SK-N-SH (cell line): ENCODE measurements around the gene CLPX. TPM values are rescaled to one million over a fixed set of nuclear protein-coding genes. Genes with fewer than 3 reads are reported as not detected.

Source experiments
- CTCF ChIA-PET: fragments of 300-600, 350-600 bp; formaldehyde crosslinking; extraction: SDS; loops from one replicate; lab custom pipeline; 2021; lab: Yijun Ruan, JAX
- POLR2A ChIA-PET: fragments of 350-600 bp; sonication (Branson Sonifier 250); formaldehyde crosslinking; extraction: SDS; loops from one replicate; lab custom pipeline; 2020; ENCODE audit warnings: antibody characterized with exemption, inconsistent platforms; lab: Yijun Ruan, JAX
- DNase-seq: peaks from one replicate; pipeline ENCODE4 v3.0.0; 2012
- H2AFZ ChIP-seq: fragments of 200-600 bp; sonication (generic); 2 replicates; pipeline ENCODE4 v1.8.1; 2016; ENCODE audit warnings: antibody characterized with exemption, mild to moderate bottlenecking, low read depth
- H3F3A ChIP-seq: fragments of 200-600 bp; sonication (generic); replicated peaks from 2 replicates; pipeline ENCODE3; 2016; ENCODE audit warnings: antibody characterized with exemption, mild to moderate bottlenecking; ENCODE audit not compliant: insufficient read depth
- H3K27ac ChIP-seq, 2 experiments: fragments of 200-500 bp in 1 of 2; fragments of 200-600 bp in 1 of 2; sonication (Bioruptor generic) in 1 of 2; sonication (generic), shearing (Covaris generic) in 1 of 2; 2 replicates each; pipeline versions ENCODE4 v1.5.1 to v1.6.1; 2014 to 2016; ENCODE audit warnings: low read depth in 2 of 2, inconsistent platforms in 1 of 2, low read length in 1 of 2, mild to moderate bottlenecking in 1 of 2, mixed read lengths in 1 of 2
- H3K27me3 ChIP-seq: fragments of 200-600 bp; sonication (generic), shearing (Covaris generic); 2 replicates; pipeline ENCODE4 v1.6.1; 2016; ENCODE audit warnings: mixed run types; ENCODE audit not compliant: insufficient read depth
- H3K36me3 ChIP-seq, 2 experiments: fragments of 200-500 bp in 1 of 2; fragments of 200-600 bp in 1 of 2; sonication (Bioruptor generic) in 1 of 2; sonication (generic) in 1 of 2; replicated peaks in 1 of 2; 2 replicates each; pipeline versions ENCODE3 to v1.5.1; 2014 to 2016; ENCODE audit warnings: low read length in 1 of 2, mild to moderate bottlenecking in 1 of 2; ENCODE audit not compliant: insufficient read depth in 2 of 2, control insufficient read depth in 1 of 2
- H3K4me1 ChIP-seq, 2 experiments: fragments of 200-500 bp in 1 of 2; fragments of 200-600 bp in 1 of 2; sonication (Bioruptor generic) in 1 of 2; sonication (generic), shearing (Covaris generic) in 1 of 2; 2 replicates each; pipeline versions ENCODE4 v1.5.1 to v1.6.1; 2014 to 2016; ENCODE audit warnings: low read depth in 1 of 2, low read length in 1 of 2, mixed run types in 1 of 2; ENCODE audit not compliant: insufficient read depth in 2 of 2, control insufficient read depth in 1 of 2
- H3K4me2 ChIP-seq: fragments of 200-600 bp; sonication (generic), shearing (Covaris generic); 2 replicates; pipeline ENCODE4 v1.6.1; 2017; ENCODE audit warnings: mixed run types
- H3K4me3 ChIP-seq, 2 experiments: fragments of 200-500 bp in 1 of 2; fragments of 200-600 bp in 1 of 2; sonication (Bioruptor generic) in 1 of 2; sonication (generic), shearing (Covaris generic) in 1 of 2; 2 replicates each; pipeline versions ENCODE4 v1.5.1 to v1.8.1; 2014 to 2016; ENCODE audit warnings: low read depth in 2 of 2, inconsistent platforms in 1 of 2, low read length in 1 of 2, mild to moderate bottlenecking in 1 of 2, mixed read lengths in 1 of 2, moderate library complexity in 1 of 2
- H3K79me2 ChIP-seq: fragments of 200-600 bp; sonication (generic); 2 replicates; pipeline ENCODE4 v1.8.1; 2017; ENCODE audit warnings: mild to moderate bottlenecking; ENCODE audit not compliant: insufficient read depth
- H3K9ac ChIP-seq: fragments of 200-600 bp; sonication (generic); 2 replicates; pipeline ENCODE4 v1.6.1; 2017; ENCODE audit warnings: mixed run types
- H3K9me2 ChIP-seq: fragments of 200-600 bp; sonication (generic); 2 replicates; pipeline ENCODE4 v1.6.1; 2017; ENCODE audit warnings: mixed run types
- H3K9me3 ChIP-seq: fragments of 200-600 bp; sonication (generic); 2 replicates; pipeline ENCODE4 v1.6.1; 2017; ENCODE audit warnings: mixed run types, mild to moderate bottlenecking, moderate library complexity
- H4K20me1 ChIP-seq: fragments of 200-600 bp; sonication (generic); 2 replicates; pipeline ENCODE4 v1.6.1; 2017; ENCODE audit warnings: mild to moderate bottlenecking, mixed run types; ENCODE audit not compliant: insufficient read depth
- CHD2 ChIP-seq: fragments of 150-350 bp; IDR thresholded peaks from 2 replicates; pipeline ENCODE4 v1.6.1; 2018; ENCODE audit warnings: low read length; ENCODE audit not compliant: partially characterized antibody
- ELF1 ChIP-seq: IDR thresholded peaks from 2 replicates; pipeline ENCODE4 v1.4.0; 2012
- EP300 ChIP-seq, 2 experiments: IDR thresholded peaks; 2 replicates each; pipeline versions ENCODE4 v1.4.0 to v1.6.1; 2012; ENCODE audit warnings: borderline replicate concordance in 1 of 2, low read depth in 1 of 2, low read length in 1 of 2
- EZH2phosphoT487 ChIP-seq: fragments of 200-600 bp; sonication (generic); IDR thresholded peaks from 2 replicates; pipeline ENCODE4 v1.6.1; 2017; ENCODE audit warnings: low read depth, mixed run types, mild to moderate bottlenecking, antibody characterized with exemption, moderate library complexity, borderline replicate concordance
- FOXJ3 ChIP-seq: sonication (generic); formaldehyde crosslinking; IDR thresholded peaks from 2 replicates; pipeline ENCODE4 v1.5.1; 2020; ENCODE audit warnings: mild to moderate bottlenecking, missing genetic modification reagents
- FOXM1 ChIP-seq: IDR thresholded peaks from 2 replicates; pipeline ENCODE4 v1.4.0; 2012; ENCODE audit warnings: low read depth, mild to moderate bottlenecking
- JUND ChIP-seq: IDR thresholded peaks from 2 replicates; pipeline ENCODE4 v1.4.0; 2012
- MAX ChIP-seq: IDR thresholded peaks from 2 replicates; pipeline ENCODE4 v1.4.0; 2012; ENCODE audit warnings: low read depth
- MEF2A ChIP-seq: IDR thresholded peaks from 2 replicates; pipeline ENCODE4 v1.4.0; 2012; ENCODE audit warnings: low read depth, borderline replicate concordance
- MXI1 ChIP-seq: IDR thresholded peaks from 2 replicates; pipeline ENCODE4 v1.6.1; 2012; ENCODE audit warnings: mild to moderate bottlenecking, low read depth, low read length, improper control_type of control experiment
- NRF1 ChIP-seq: IDR thresholded peaks from 2 replicates; pipeline ENCODE4 v1.6.1; 2012; ENCODE audit warnings: low read depth, mild to moderate bottlenecking, low read length
- POLR2AphosphoS5 ChIP-seq: IDR thresholded peaks from 2 replicates; pipeline ENCODE4 v1.6.1; 2012; ENCODE audit warnings: low read depth, low read length
- RAD21 ChIP-seq: IDR thresholded peaks from 2 replicates; pipeline ENCODE4 v1.6.1; 2012; ENCODE audit warnings: mild to moderate bottlenecking, low read length
- RCOR1 ChIP-seq: fragments of 150-350 bp; IDR thresholded peaks from 2 replicates; pipeline ENCODE4 v1.6.1; 2017; ENCODE audit warnings: antibody characterized with exemption, low read length
- RXRA ChIP-seq: IDR thresholded peaks from 2 replicates; pipeline ENCODE4 v1.4.0; 2012; ENCODE audit warnings: low read depth, mild to moderate bottlenecking, borderline replicate concordance
- SMC3 ChIP-seq: IDR thresholded peaks from 2 replicates; pipeline ENCODE4 v1.6.1; 2012; ENCODE audit warnings: low read depth, low read length, improper control_type of control experiment
- TEAD4 ChIP-seq: IDR thresholded peaks from 2 replicates; pipeline ENCODE4 v1.4.0; 2012; ENCODE audit warnings: mild to moderate bottlenecking, borderline replicate concordance; ENCODE audit not compliant: insufficient read depth
- YY1 ChIP-seq: IDR thresholded peaks from 2 replicates; pipeline ENCODE4 v1.4.0; 2012; ENCODE audit warnings: low read depth, mild to moderate bottlenecking
- WGBS: methylation state at CpG from one replicate; pipeline ENCODE4 v1.1.6; 2017; ENCODE audit warnings: low lambda C conversion rate; 5-methylcytosine and 5-hydroxymethylcytosine counted together
- polyA plus RNA-seq, 3 experiments: library from polyadenylated mRNA; depleted of rRNA; stranded (reverse); fragments of >200 nt; gene quantifications; 2 replicates each; pipeline ENCODE4 v1.2.3, GENCODE V29; 2012
- TF ChIP-seq, protein P1 (sequence below): fragments of 200-600 bp; sonication (generic); IDR thresholded peaks from 2 replicates; pipeline ENCODE4 v1.6.1; 2017; ENCODE audit warnings: antibody characterized with exemption, mild to moderate bottlenecking, moderate library complexity
- TF ChIP-seq, protein P2 (sequence below): IDR thresholded peaks from 2 replicates; pipeline ENCODE4 v1.4.0; 2012; ENCODE audit warnings: low read depth, borderline replicate concordance

The CLPX gene
- polyA plus RNA-seq, 1 of the 3 experiments (the other 2 are of a cell fraction), result 12.9 TPM

DNA sequence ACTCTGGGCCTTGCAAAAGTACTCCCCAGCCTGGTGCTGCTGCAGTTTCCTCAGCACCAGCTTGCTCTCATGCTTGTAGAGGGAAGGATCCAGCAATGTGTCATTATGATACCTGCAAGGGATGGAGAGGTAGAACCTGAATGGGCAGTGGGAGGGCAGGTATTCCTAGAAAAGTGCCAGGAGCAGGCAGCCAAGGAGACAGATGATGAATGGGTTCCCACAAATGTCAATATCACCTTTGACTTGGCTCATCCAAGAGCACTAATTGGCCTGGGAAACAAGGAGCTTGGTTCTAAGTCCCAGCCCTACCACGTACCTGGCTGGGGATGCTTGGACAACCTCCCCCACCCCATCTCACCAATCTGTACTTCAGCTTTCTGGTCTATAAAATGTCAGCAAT is 16.8 kb upstream of the CLPX start:
- no peak for TF ChIP-seq JUND
- TF ChIP-seq RXRA, result no peak
- TF ChIP-seq CHD2, result no peak
- TF ChIP-seq EZH2phosphoT487, result no peak
- no peak for TF ChIP-seq ELF1
- TF ChIP-seq, protein P1, sequence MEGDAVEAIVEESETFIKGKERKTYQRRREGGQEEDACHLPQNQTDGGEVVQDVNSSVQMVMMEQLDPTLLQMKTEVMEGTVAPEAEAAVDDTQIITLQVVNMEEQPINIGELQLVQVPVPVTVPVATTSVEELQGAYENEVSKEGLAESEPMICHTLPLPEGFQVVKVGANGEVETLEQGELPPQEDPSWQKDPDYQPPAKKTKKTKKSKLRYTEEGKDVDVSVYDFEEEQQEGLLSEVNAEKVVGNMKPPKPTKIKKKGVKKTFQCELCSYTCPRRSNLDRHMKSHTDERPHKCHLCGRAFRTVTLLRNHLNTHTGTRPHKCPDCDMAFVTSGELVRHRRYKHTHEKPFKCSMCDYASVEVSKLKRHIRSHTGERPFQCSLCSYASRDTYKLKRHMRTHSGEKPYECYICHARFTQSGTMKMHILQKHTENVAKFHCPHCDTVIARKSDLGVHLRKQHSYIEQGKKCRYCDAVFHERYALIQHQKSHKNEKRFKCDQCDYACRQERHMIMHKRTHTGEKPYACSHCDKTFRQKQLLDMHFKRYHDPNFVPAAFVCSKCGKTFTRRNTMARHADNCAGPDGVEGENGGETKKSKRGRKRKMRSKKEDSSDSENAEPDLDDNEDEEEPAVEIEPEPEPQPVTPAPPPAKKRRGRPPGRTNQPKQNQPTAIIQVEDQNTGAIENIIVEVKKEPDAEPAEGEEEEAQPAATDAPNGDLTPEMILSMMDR, result no peak
- no peak for TF ChIP-seq TEAD4
- no peak for TF ChIP-seq POLR2AphosphoS5
- TF ChIP-seq FOXM1, result no peak
- TF ChIP-seq MAX, result no peak
- no peak for TF ChIP-seq MXI1
- no peak for TF ChIP-seq FOXJ3 (CRISPR knock-in tag)
- no peak for TF ChIP-seq RCOR1
- no peak for TF ChIP-seq MEF2A
- no peak for TF ChIP-seq EP300 (IDR thresholded peaks at IDR 0.05; ENCODE audit: borderline replicate concordance in 1 of 2, low read depth in 1 of 2, low read length in 1 of 2)
- TF ChIP-seq SMC3, result no peak
- TF ChIP-seq YY1, result no peak
- no peak for TF ChIP-seq NRF1
- no peak for TF ChIP-seq RAD21
- TF ChIP-seq, protein P2, sequence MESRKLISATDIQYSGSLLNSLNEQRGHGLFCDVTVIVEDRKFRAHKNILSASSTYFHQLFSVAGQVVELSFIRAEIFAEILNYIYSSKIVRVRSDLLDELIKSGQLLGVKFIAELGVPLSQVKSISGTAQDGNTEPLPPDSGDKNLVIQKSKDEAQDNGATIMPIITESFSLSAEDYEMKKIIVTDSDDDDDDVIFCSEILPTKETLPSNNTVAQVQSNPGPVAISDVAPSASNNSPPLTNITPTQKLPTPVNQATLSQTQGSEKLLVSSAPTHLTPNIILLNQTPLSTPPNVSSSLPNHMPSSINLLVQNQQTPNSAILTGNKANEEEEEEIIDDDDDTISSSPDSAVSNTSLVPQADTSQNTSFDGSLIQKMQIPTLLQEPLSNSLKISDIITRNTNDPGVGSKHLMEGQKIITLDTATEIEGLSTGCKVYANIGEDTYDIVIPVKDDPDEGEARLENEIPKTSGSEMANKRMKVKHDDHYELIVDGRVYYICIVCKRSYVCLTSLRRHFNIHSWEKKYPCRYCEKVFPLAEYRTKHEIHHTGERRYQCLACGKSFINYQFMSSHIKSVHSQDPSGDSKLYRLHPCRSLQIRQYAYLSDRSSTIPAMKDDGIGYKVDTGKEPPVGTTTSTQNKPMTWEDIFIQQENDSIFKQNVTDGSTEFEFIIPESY, result no peak
- TF ChIP-seq, all 33 proteins: peak for 0
- ChIA-PET CTCF (interaction anchor here (0.9 to 1.9 kb wide), 4 partner anchors 10 to 761 kb away, joined by 3 to 11 read pairs (median 7); partner anchors contain the start of gene CILP), POLR2A (no interaction called here)
- no peaks in the 10 kb centered on the region for H3K4me1 ChIP-seq
- no peaks in the 10 kb centered on the region for H4K20me1 ChIP-seq
- no peak overlapping the region for H3K9ac ChIP-seq
- H3K36me3 ChIP-seq, result no peaks in the 10 kb centered on the region
- WGBS, result 44% methylated on average over 1 of the region's 1 CpG
- no peaks in the 10 kb centered on the region for H3K9me3 ChIP-seq
- no peak for DNase-seq
- no peak overlapping the region for H2AFZ ChIP-seq
- H3K4me2 ChIP-seq, result no peak overlapping the region
- H3K27ac ChIP-seq, result no peak overlapping the region
- no peaks in the 10 kb centered on the region for H3K9me2 ChIP-seq
- no peak overlapping the region for H3K4me3 ChIP-seq
- no peaks in the 10 kb centered on the region; the same call in 1 of the 2 replicates for H3K27me3 ChIP-seq
- no peaks in the 10 kb centered on the region for H3K79me2 ChIP-seq
- H3F3A ChIP-seq, result no peaks in the 10 kb centered on the region
